H1 (cell line): Measurements from ENCODE around the gene LTBP1. TPM values are rescaled to one million over a fixed set of nuclear protein-coding genes. Genes with fewer than 3 reads are reported as not detected.

Source experiments
- polyA plus RNA-seq, 7 experiments: library from polyadenylated mRNA; depleted of rRNA in 3 of 7; stranded (reverse) in 5 of 7; unstranded in 2 of 7; fragments of >200 nt in 5 of 7; fragments of 200-250 nt in 2 of 7; gene quantifications; 1 replicate in 5 of 7; 2 replicates in 1 of 7; 4 replicates in 1 of 7; pipeline versions ENCODE4 v1.2.1 to v1.2.3, GENCODE V29; 2011 to 2013; ENCODE audit warnings: missing spikeins in 2 of 7, mixed read lengths in 2 of 7
- total RNA-seq: library from RNA; stranded (reverse); fragmentation: NEBNext Ultra II Directional; extraction: Animal tissue kit (Norgen Biotek cat#: 25700); gene quantifications from 2 replicates; pipeline ENCODE4 v1.2.1, GENCODE V29; 2021
- TF ChIP-seq, protein P1 (sequence below): IDR thresholded peaks from 2 replicates; pipeline ENCODE4 v1.6.1; 2012; ENCODE audit warnings: inconsistent platforms

Gene LTBP1
- total and polyA plus RNA-seq, 2 of the 8 experiments (the other 6 are each of a cell fraction or from before 2014, with no cell fraction given), result 15.4 to 24.7 TPM

GRCh38 chr2:33264766-33265165 lies 318.0 kb downstream of the LTBP1 start (continued):
- TF ChIP-seq, protein P1, sequence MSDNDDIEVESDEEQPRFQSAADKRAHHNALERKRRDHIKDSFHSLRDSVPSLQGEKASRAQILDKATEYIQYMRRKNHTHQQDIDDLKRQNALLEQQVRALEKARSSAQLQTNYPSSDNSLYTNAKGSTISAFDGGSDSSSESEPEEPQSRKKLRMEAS, result no peak
